H1 (cell line): Measurements from ENCODE around the gene STK32C. TPM values are rescaled to one million over a fixed set of nuclear protein-coding genes. Genes with fewer than 3 reads are reported as not detected.

Experiments used
- MAFK ChIP-seq: IDR thresholded peaks from 2 replicates; pipeline ENCODE4 v1.6.1; 2012; ENCODE audit warnings: low read depth, mild to moderate bottlenecking, improper control_type of control experiment, low read length
- RFX5 ChIP-seq: IDR thresholded peaks from 2 replicates; pipeline ENCODE4 v1.6.1; 2011; ENCODE audit warnings: low read depth, low read length, improper control_type of control experiment, borderline replicate concordance
- polyA plus RNA-seq, 7 experiments: library from polyadenylated mRNA; depleted of rRNA in 3 of 7; stranded (reverse) in 5 of 7; unstranded in 2 of 7; fragments of >200 nt in 5 of 7; fragments of 200-250 nt in 2 of 7; gene quantifications; 1 replicate in 5 of 7; 2 replicates in 1 of 7; 4 replicates in 1 of 7; pipeline versions ENCODE4 v1.2.1 to v1.2.3, GENCODE V29; 2011 to 2013; ENCODE audit warnings: missing spikeins in 2 of 7, mixed read lengths in 2 of 7
- total RNA-seq: library from RNA; stranded (reverse); fragmentation: NEBNext Ultra II Directional; extraction: Animal tissue kit (Norgen Biotek cat#: 25700); gene quantifications from 2 replicates; pipeline ENCODE4 v1.2.1, GENCODE V29; 2021
- TF ChIP-seq, protein P1 (sequence below), 3 experiments: IDR thresholded peaks; 1 replicate in 2 of 3; 2 replicates in 1 of 3; pipeline versions ENCODE4 v1.5.1 to v1.6.1; 2011; ENCODE audit warnings: low read length in 3 of 3, mild to moderate bottlenecking in 3 of 3, inconsistent platforms in 2 of 3, low read depth in 1 of 3, moderate library complexity in 1 of 3; ENCODE audit not compliant: insufficient read depth in 1 of 3; ENCODE audit errors: control extremely low read depth in 1 of 3
- TF ChIP-seq, protein P2 (sequence below): IDR thresholded peaks from 2 replicates; pipeline ENCODE4 v1.6.1; 2011; ENCODE audit warnings: low read depth, mild to moderate bottlenecking, low read length; ENCODE audit not compliant: insufficient read depth

The STK32C gene
- total and polyA plus RNA-seq, 2 of the 8 experiments (the other 6 are each of a cell fraction or from before 2014, with no cell fraction given), result 10.6 to 15.6 TPM

DNA sequence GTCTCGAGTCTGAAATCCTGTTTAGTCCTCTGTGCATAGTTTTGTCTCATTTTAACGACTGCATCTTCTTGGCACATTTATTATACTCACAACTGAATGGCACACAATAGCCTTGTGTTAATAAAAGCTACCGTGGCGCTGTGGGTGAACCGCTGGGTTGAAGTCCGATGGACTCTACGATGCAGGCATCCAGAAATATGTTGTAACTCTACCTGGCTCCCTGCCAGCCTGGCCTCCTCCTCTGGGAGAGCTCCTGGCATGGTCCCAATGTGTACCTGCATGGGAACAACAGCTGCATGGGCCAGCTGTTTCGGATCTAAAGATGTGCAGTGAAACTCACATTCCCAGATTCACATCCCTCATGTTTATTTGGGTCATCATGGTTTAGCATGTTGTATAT, 124.7 kb downstream of the STK32C start (continued):
- TF ChIP-seq, protein P1, sequence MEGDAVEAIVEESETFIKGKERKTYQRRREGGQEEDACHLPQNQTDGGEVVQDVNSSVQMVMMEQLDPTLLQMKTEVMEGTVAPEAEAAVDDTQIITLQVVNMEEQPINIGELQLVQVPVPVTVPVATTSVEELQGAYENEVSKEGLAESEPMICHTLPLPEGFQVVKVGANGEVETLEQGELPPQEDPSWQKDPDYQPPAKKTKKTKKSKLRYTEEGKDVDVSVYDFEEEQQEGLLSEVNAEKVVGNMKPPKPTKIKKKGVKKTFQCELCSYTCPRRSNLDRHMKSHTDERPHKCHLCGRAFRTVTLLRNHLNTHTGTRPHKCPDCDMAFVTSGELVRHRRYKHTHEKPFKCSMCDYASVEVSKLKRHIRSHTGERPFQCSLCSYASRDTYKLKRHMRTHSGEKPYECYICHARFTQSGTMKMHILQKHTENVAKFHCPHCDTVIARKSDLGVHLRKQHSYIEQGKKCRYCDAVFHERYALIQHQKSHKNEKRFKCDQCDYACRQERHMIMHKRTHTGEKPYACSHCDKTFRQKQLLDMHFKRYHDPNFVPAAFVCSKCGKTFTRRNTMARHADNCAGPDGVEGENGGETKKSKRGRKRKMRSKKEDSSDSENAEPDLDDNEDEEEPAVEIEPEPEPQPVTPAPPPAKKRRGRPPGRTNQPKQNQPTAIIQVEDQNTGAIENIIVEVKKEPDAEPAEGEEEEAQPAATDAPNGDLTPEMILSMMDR (IDR thresholded peaks at IDR 0.05; ENCODE audit: control extremely low read depth in 1 of 3, insufficient read depth in 1 of 3, low read depth in 1 of 3, low read length in 3 of 3), result no peak
- TF ChIP-seq RFX5 (no peak), MAFK (no peak)
- TF ChIP-seq, protein P2, sequence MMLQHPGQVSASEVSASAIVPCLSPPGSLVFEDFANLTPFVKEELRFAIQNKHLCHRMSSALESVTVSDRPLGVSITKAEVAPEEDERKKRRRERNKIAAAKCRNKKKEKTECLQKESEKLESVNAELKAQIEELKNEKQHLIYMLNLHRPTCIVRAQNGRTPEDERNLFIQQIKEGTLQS, result no peak
